Loucy (cell line): ENCODE results near the gene OBP2A.

Experiments
- H2AFZ ChIP-seq: fragments of 200-600 bp; sonication (generic); 2 replicates; pipeline ENCODE4 v1.6.0; 2016; ENCODE audit warnings: antibody characterized with exemption, mild to moderate bottlenecking, low read length, moderate library complexity
- H3F3A ChIP-seq: fragments of 200-600 bp; 2 replicates; pipeline ENCODE4 v1.6.0; 2016; ENCODE audit warnings: antibody characterized with exemption, low read depth, mild to moderate bottlenecking
- H3K27me3 ChIP-seq: fragments of 200-600 bp; sonication (generic); 2 replicates; pipeline ENCODE4 v1.6.1; 2014; ENCODE audit warnings: low read length, mild to moderate bottlenecking; ENCODE audit not compliant: insufficient read depth, poor library complexity, severe bottlenecking
- H3K36me3 ChIP-seq: fragments of 200-600 bp; sonication (generic); 2 replicates; pipeline ENCODE4 v1.6.1; 2016; ENCODE audit warnings: low read length; ENCODE audit not compliant: insufficient read depth
- H3K4me1 ChIP-seq: fragments of 200-600 bp; sonication (generic); 2 replicates; pipeline ENCODE4 v1.5.1; 2014; ENCODE audit warnings: low read length, mild to moderate bottlenecking; ENCODE audit not compliant: insufficient read depth, poor library complexity, severe bottlenecking
- H3K4me2 ChIP-seq: fragments of 200-600 bp; sonication (generic); 2 replicates; pipeline ENCODE4 v1.6.0; 2014; ENCODE audit warnings: antibody characterized with exemption, low read length, low read depth, mild to moderate bottlenecking; ENCODE audit not compliant: poor library complexity, severe bottlenecking
- H3K4me3 ChIP-seq: fragments of 200-600 bp; sonication (generic); 2 replicates; pipeline ENCODE4 v1.5.1; 2014; ENCODE audit warnings: low read length, mild to moderate bottlenecking, mixed read lengths; ENCODE audit not compliant: poor library complexity, severe bottlenecking
- H3K79me2 ChIP-seq: fragments of 200-600 bp; sonication (generic); 2 replicates; pipeline ENCODE4 v1.6.1; 2014; ENCODE audit warnings: low read length; ENCODE audit not compliant: insufficient read depth
- H3K9ac ChIP-seq: fragments of 200-600 bp; sonication (generic); 2 replicates; pipeline ENCODE4 v1.6.0; 2014; ENCODE audit warnings: mild to moderate bottlenecking, low read depth, low read length, moderate library complexity; ENCODE audit not compliant: poor library complexity, severe bottlenecking
- H3K9me2 ChIP-seq: fragments of 200-600 bp; sonication (generic); replicated peaks from 2 replicates; pipeline ENCODE4 v1.6.1; 2016; ENCODE audit warnings: low read depth, low read length, mixed read lengths
- H3K9me3 ChIP-seq: fragments of 200-600 bp; sonication (generic); 2 replicates; pipeline ENCODE4 v1.6.1; 2014; ENCODE audit warnings: mild to moderate bottlenecking, antibody characterized with exemption, low read length, low read depth; ENCODE audit not compliant: insufficient read depth
- H4K20me1 ChIP-seq: fragments of 200-600 bp; sonication (generic); 2 replicates; pipeline ENCODE4 v1.6.0; 2014; ENCODE audit warnings: antibody characterized with exemption, low read length, mild to moderate bottlenecking; ENCODE audit not compliant: insufficient read depth, poor library complexity, severe bottlenecking
- EZH2phosphoT487 ChIP-seq: fragments of 200-600 bp; IDR thresholded peaks from 2 replicates; pipeline ENCODE4 v1.6.1; 2018; ENCODE audit warnings: antibody characterized with exemption, mild to moderate bottlenecking, moderate library complexity, borderline replicate concordance
- TF ChIP-seq, protein P1 (sequence below): fragments of 200-600 bp; sonication (generic); conservative IDR thresholded peaks from 2 replicates; pipeline ENCODE4 v1.5.1; 2014; ENCODE audit warnings: mild to moderate bottlenecking, antibody characterized with exemption, low read length

The OBP2A gene

DNA sequence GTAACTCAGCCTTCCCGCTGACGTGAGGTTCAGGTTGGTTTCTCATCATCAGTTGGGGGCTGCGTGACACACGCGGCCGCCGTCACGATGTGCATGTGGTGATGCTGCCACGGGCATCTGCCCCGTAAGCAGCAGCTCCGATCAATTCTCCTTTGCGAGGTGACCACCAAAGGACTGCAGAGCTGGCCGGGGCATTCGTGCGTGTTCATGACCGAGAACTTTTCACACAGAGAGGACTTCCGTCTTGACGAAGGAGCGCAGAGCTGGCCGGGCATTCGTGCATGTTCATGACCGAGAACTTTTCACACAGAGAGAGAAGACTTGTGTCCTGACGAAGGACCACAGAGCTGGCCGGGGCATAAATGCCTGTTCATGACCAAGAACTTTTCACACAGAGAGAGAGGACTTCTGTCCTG lies 28.5 kb upstream of the OBP2A start:
- no peaks in the 10 kb centered on the region for H3K9me2 ChIP-seq
- H3K9ac ChIP-seq = no peak overlapping the region
- H3K4me2 ChIP-seq = no peak overlapping the region
- no peaks in the 10 kb centered on the region for H3F3A ChIP-seq
- no peaks in the 10 kb centered on the region for H4K20me1 ChIP-seq
- H3K4me3 ChIP-seq = no peak overlapping the region
- no peaks in the 10 kb centered on the region for H3K4me1 ChIP-seq
- TF ChIP-seq, protein P1, sequence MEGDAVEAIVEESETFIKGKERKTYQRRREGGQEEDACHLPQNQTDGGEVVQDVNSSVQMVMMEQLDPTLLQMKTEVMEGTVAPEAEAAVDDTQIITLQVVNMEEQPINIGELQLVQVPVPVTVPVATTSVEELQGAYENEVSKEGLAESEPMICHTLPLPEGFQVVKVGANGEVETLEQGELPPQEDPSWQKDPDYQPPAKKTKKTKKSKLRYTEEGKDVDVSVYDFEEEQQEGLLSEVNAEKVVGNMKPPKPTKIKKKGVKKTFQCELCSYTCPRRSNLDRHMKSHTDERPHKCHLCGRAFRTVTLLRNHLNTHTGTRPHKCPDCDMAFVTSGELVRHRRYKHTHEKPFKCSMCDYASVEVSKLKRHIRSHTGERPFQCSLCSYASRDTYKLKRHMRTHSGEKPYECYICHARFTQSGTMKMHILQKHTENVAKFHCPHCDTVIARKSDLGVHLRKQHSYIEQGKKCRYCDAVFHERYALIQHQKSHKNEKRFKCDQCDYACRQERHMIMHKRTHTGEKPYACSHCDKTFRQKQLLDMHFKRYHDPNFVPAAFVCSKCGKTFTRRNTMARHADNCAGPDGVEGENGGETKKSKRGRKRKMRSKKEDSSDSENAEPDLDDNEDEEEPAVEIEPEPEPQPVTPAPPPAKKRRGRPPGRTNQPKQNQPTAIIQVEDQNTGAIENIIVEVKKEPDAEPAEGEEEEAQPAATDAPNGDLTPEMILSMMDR = no peak
- TF ChIP-seq EZH2phosphoT487 = no peak
- H3K79me2 ChIP-seq = no peaks in the 10 kb centered on the region
- no peak overlapping the region for H2AFZ ChIP-seq
- no peaks in the 10 kb centered on the region for H3K9me3 ChIP-seq
- H3K36me3 ChIP-seq = no peaks in the 10 kb centered on the region
- no peaks in the 10 kb centered on the region for H3K27me3 ChIP-seq

DNA sequence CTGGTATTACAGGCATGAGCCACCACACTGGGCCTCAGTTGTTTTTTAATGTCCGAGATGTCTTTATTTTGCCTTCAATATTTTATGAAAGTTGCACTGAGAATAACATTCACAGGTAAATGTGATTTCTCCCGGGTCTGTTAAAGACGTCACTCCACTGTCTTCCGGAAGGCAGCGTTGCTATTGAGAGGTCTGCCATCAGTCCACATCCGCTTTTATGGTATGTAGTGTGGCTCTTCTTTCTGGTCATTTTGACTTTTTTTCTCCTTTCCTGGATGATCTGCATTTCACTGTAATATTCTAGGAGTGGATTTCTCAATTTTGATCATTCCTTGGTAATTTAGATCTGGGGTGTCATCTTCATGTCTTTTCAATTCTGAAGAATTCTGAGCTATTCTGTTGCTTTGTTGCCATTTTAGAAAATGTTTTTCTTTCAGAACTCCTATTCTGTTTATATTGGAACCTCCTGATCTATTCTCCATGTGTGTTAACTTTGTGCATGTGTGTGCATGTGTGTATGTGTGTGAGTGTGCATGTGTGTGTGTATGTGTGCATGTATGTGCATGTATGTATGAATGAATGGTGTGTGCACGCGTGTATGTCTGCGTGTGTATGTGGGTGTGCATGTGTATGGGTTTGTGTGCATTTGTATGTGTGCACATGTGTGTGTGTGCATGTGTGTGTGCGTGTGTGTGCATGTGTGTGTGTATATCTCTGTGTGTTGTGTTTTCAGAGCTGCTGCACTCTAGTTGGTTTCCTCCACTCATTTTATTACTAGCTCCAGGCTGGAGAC lies 26.6 kb upstream of the OBP2A start:
- no peaks in the 10 kb centered on the region for H4K20me1 ChIP-seq
- H3K4me1 ChIP-seq = no peaks in the 10 kb centered on the region
- H3K27me3 ChIP-seq = no peaks in the 10 kb centered on the region
- TF ChIP-seq, protein P1 = no peak
- TF ChIP-seq EZH2phosphoT487 = no peak
- H3K4me2 ChIP-seq = no peak overlapping the region
- no peaks in the 10 kb centered on the region for H3K36me3 ChIP-seq
- H3K9ac ChIP-seq = no peak overlapping the region
- no peaks in the 10 kb centered on the region for H3K79me2 ChIP-seq
- no peaks in the 10 kb centered on the region for H3K9me2 ChIP-seq
- no peak overlapping the region for H3K4me3 ChIP-seq
- no peak overlapping the region for H2AFZ ChIP-seq
- H3F3A ChIP-seq = no peaks in the 10 kb centered on the region
- H3K9me3 ChIP-seq = no peaks in the 10 kb centered on the region

GRCh38 chr9:135520916-135521607 lies 24.9 kb upstream of the OBP2A start, which contains the start of gene LCN1:
LCN1 (plus strand) TSS chr9:135521440; CDS start chr9:135521498, 58 bp downstream.
- no peak for TF ChIP-seq EZH2phosphoT487
- TF ChIP-seq, protein P1 = no peak
- H3K9ac ChIP-seq = no peak within 1 kb of the TSS
- no peak within 1 kb of the TSS for H3K4me2 ChIP-seq
- H3K9me3 ChIP-seq = peaks cover 3% of the 10 kb centered on the region; the same call in 1 of the 2 replicates
- H4K20me1 ChIP-seq = no peaks in the 10 kb centered on the region
- no peaks in the 10 kb centered on the region for H3F3A ChIP-seq
- no peak within 1 kb of the TSS for H2AFZ ChIP-seq
- H3K27me3 ChIP-seq = no peaks in the 10 kb centered on the region
- no peaks in the 10 kb centered on the region for H3K9me2 ChIP-seq
- no peaks in the 10 kb centered on the region for H3K79me2 ChIP-seq
- H3K4me1 ChIP-seq = no peaks in the 10 kb centered on the region
- H3K4me3 ChIP-seq = no peak within 1 kb of the TSS
- H3K36me3 ChIP-seq = no peaks in the 10 kb centered on the region
